Karpas-422 (cell line): ENCODE data around the gene MAG. TPM values are rescaled to one million over a fixed set of nuclear protein-coding genes. Genes with fewer than 3 reads are reported as not detected.

Experiments
- DNase-seq: peaks from one replicate; pipeline ENCODE4 v3.0.0-alpha.2; 2015
- H2AFZ ChIP-seq: fragments of 200-600 bp; sonication (generic); 2 replicates; pipeline ENCODE4 v1.6.1; 2014; ENCODE audit warnings: antibody characterized with exemption, low read length, mixed read lengths
- H3K27ac ChIP-seq: fragments of 200-600 bp; sonication (generic); 2 replicates; pipeline ENCODE4 v1.5.1; 2014; ENCODE audit warnings: mild to moderate bottlenecking, low read length, moderate library complexity
- H3K27me3 ChIP-seq: fragments of 200-600 bp; sonication (generic); 2 replicates; pipeline ENCODE4 v1.6.1; 2014; ENCODE audit warnings: low read length, mixed read lengths
- H3K36me3 ChIP-seq: fragments of 200-600 bp; sonication (generic); 2 replicates; pipeline ENCODE4 v1.6.1; 2014; ENCODE audit warnings: low read length, mixed read lengths; ENCODE audit not compliant: insufficient read depth
- H3K4me1 ChIP-seq: fragments of 200-600 bp; sonication (generic); 2 replicates; pipeline ENCODE4 v1.6.1; 2014; ENCODE audit warnings: mild to moderate bottlenecking, low read length, mixed read lengths
- H3K4me2 ChIP-seq: fragments of 200-600 bp; sonication (generic); 2 replicates; pipeline ENCODE4 v1.6.1; 2014; ENCODE audit warnings: low read length, low read depth, mild to moderate bottlenecking; ENCODE audit not compliant: poor library complexity, severe bottlenecking
- H3K4me3 ChIP-seq: fragments of 200-600 bp; sonication (generic); 2 replicates; pipeline ENCODE4 v1.5.1; 2014; ENCODE audit warnings: mild to moderate bottlenecking, antibody characterized with exemption, low read length, mixed read lengths
- H3K79me2 ChIP-seq: fragments of 200-600 bp; sonication (generic); 2 replicates; pipeline ENCODE4 v1.6.1; 2014; ENCODE audit warnings: mild to moderate bottlenecking, low read length, mixed read lengths
- H3K9ac ChIP-seq: fragments of 200-600 bp; sonication (generic); 2 replicates; pipeline ENCODE4 v1.6.0; 2014; ENCODE audit warnings: low read length
- H3K9me2 ChIP-seq: fragments of 200-600 bp; sonication (generic), shearing (Covaris generic); replicated peaks from 2 replicates; pipeline ENCODE4 v1.6.0; 2014; ENCODE audit warnings: mild to moderate bottlenecking, low read length, moderate library complexity; ENCODE audit not compliant: insufficient read depth
- H3K9me3 ChIP-seq: fragments of 300-700, 200-600 bp; sonication (generic); 2 replicates; pipeline ENCODE4 v1.6.1; 2014; ENCODE audit warnings: low read length, mixed read lengths
- H4K20me1 ChIP-seq: fragments of 200-600 bp; sonication (generic); 2 replicates; pipeline ENCODE4 v1.6.1; 2014; ENCODE audit warnings: mild to moderate bottlenecking, antibody characterized with exemption, low read length, low read depth; ENCODE audit not compliant: insufficient read depth
- total RNA-seq: library from RNA; depleted of rRNA; stranded (reverse); fragments of >200 nt; shearing (Covaris generic); gene quantifications from 2 replicates; pipeline ENCODE4 v1.2.3, GENCODE V29; 2014; ENCODE audit warnings: low replicate concordance

Gene MAG
- total RNA-seq, 1 experiment from 2014 or later = not detected

GRCh38 chr19:35297515-35297848 is 5.5 kb downstream of the MAG start:
- Histone ChIP-seq H2AFZ (no peak overlapping the region), H3K36me3 (no peaks in the 10 kb centered on the region), H3K9ac (no peak overlapping the region), H3K79me2 (no peaks in the 10 kb centered on the region), H4K20me1 (no peaks in the 10 kb centered on the region), H3K27me3 (no peaks in the 10 kb centered on the region), H3K9me2 (no peaks in the 10 kb centered on the region), H3K4me3 (no peak overlapping the region), H3K4me1 (peaks cover 40% of the 10 kb centered on the region), H3K27ac (no peak overlapping the region), H3K9me3 (no peaks in the 10 kb centered on the region), H3K4me2 (no peak overlapping the region)
- DNase-seq = no peak

DNA sequence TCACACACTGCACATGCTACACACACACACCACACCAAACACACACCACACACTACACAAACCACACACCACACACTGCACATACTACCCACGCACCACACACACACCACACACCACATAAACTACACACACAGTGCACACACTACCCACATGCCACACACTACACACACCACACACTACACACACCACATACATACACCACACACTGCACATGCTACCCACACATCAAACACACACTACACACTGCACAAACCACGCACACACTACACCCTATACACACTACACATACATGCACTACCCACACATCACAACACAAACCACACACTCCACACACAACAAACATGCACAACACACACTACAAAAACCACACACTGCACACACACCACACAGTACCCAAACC is 6.0 kb downstream of the MAG start:
- no peak overlapping the region for H3K4me2 ChIP-seq
- H3K27me3 ChIP-seq = no peaks in the 10 kb centered on the region
- H3K36me3 ChIP-seq = no peaks in the 10 kb centered on the region
- DNase-seq = no peak
- no peaks in the 10 kb centered on the region for H3K9me3 ChIP-seq
- no peak overlapping the region for H2AFZ ChIP-seq
- H3K9me2 ChIP-seq = no peaks in the 10 kb centered on the region
- H3K4me1 ChIP-seq = peaks cover 36% of the 10 kb centered on the region
- no peak overlapping the region for H3K4me3 ChIP-seq
- no peak overlapping the region for H3K9ac ChIP-seq
- H4K20me1 ChIP-seq = no peaks in the 10 kb centered on the region
- H3K27ac ChIP-seq = no peak overlapping the region
- no peaks in the 10 kb centered on the region for H3K79me2 ChIP-seq

GRCh38 chr19:35298561-35298972 is 6.6 kb downstream of the MAG start:
- Histone ChIP-seq H3K4me2 (no peak overlapping the region), H3K27me3 (no peaks in the 10 kb centered on the region), H3K9me2 (no peaks in the 10 kb centered on the region), H3K4me1 (peaks cover 36% of the 10 kb centered on the region), H3K4me3 (no peak overlapping the region), H3K27ac (no peak overlapping the region), H2AFZ (no peak overlapping the region), H4K20me1 (no peaks in the 10 kb centered on the region), H3K36me3 (no peaks in the 10 kb centered on the region), H3K79me2 (no peaks in the 10 kb centered on the region), H3K9me3 (no peaks in the 10 kb centered on the region), H3K9ac (no peak overlapping the region)
- DNase-seq = no peak

DNA sequence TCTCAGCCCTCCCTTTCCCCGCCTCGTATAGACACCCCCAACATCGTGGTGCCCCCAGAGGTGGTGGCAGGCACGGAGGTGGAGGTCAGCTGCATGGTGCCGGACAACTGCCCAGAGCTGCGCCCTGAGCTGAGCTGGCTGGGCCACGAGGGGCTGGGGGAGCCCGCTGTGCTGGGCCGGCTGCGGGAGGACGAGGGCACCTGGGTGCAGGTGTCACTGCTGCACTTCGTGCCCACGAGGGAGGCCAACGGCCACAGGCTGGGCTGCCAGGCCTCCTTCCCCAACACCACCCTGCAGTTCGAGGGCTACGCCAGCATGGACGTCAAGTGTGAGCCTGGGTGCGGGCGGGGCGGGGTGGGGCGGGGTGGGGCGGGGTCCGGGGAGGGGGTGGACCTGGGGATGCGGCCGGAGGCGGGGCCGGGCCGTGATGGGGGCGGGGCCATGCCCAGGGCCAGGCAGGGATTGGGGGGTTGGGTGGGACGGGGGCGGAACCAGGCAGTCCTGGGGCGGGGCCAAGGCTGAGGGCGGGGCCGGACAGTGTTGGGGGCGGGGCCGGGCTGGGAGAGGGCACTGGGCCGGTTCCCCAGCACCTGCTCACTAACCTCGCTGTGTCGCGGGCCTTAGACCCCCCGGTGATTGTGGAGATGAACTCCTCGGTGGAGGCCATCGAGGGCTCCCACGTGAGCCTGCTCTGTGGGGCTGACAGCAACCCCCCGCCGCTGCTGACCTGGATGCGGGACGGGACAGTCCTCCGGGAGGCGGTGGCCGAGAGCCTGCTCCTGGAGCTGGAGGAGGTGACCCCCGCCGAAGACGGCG is 7.8 kb downstream of the MAG start:
- H3K79me2 ChIP-seq = no peaks in the 10 kb centered on the region
- H3K9me3 ChIP-seq = no peaks in the 10 kb centered on the region
- no peak overlapping the region for H3K4me2 ChIP-seq
- no peaks in the 10 kb centered on the region for H4K20me1 ChIP-seq
- peaks cover 28% of the 10 kb centered on the region for H3K4me1 ChIP-seq
- H3K27me3 ChIP-seq = no peaks in the 10 kb centered on the region
- H3K4me3 ChIP-seq = no peak overlapping the region
- no peak overlapping the region for H3K9ac ChIP-seq
- H3K27ac ChIP-seq = no peak overlapping the region
- no peaks in the 10 kb centered on the region for H3K9me2 ChIP-seq
- DNase-seq = peak; percentile 82
- no peak overlapping the region for H2AFZ ChIP-seq
- H3K36me3 ChIP-seq = no peaks in the 10 kb centered on the region

GRCh38 chr19:35300339-35300649 is 8.3 kb downstream of the MAG start:
- H3K27ac ChIP-seq = no peak overlapping the region
- H2AFZ ChIP-seq = no peak overlapping the region
- no peak for DNase-seq
- H3K27me3 ChIP-seq = no peaks in the 10 kb centered on the region
- H3K36me3 ChIP-seq = no peaks in the 10 kb centered on the region
- no peaks in the 10 kb centered on the region for H3K9me3 ChIP-seq
- no peak overlapping the region for H3K9ac ChIP-seq
- H3K4me1 ChIP-seq = peaks cover 26% of the 10 kb centered on the region
- H3K79me2 ChIP-seq = no peaks in the 10 kb centered on the region
- H3K4me3 ChIP-seq = no peak overlapping the region
- H4K20me1 ChIP-seq = no peaks in the 10 kb centered on the region
- H3K9me2 ChIP-seq = no peaks in the 10 kb centered on the region
- no peak overlapping the region for H3K4me2 ChIP-seq

GRCh38 chr19:35301961-35302360 is 10.0 kb downstream of the MAG start:
- H3K79me2 ChIP-seq = no peaks in the 10 kb centered on the region
- no peak overlapping the region for H2AFZ ChIP-seq
- no peaks in the 10 kb centered on the region for H3K36me3 ChIP-seq
- no peaks in the 10 kb centered on the region for H3K27me3 ChIP-seq
- no peak overlapping the region for H3K4me3 ChIP-seq
- no peaks in the 10 kb centered on the region for H3K9me3 ChIP-seq
- peaks cover 19% of the 10 kb centered on the region for H3K4me1 ChIP-seq
- no peak overlapping the region for H3K4me2 ChIP-seq
- H3K27ac ChIP-seq = no peak overlapping the region
- no peak overlapping the region for H3K9ac ChIP-seq
- no peaks in the 10 kb centered on the region for H4K20me1 ChIP-seq
- DNase-seq = no peak
- H3K9me2 ChIP-seq = no peaks in the 10 kb centered on the region

DNA sequence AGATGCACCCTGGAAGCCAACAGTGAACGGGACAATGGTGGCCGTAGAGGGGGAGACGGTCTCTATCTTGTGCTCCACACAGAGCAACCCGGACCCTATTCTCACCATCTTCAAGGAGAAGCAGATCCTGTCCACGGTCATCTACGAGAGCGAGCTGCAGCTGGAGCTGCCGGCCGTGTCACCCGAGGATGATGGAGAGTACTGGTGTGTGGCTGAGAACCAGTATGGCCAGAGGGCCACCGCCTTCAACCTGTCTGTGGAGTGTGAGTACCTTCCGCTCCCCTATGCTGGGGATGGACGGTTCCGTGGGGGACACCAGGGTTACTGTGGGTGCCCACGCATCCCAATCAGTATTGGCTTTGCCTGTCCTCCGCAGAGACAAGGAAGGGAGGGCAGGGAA is 10.5 kb downstream of the MAG start:
- Histone ChIP-seq H3K9me3 (no peaks in the 10 kb centered on the region), H3K4me1 (peaks cover 16% of the 10 kb centered on the region), H3K4me3 (no peak overlapping the region), H3K79me2 (no peaks in the 10 kb centered on the region), H3K4me2 (no peak overlapping the region), H3K27ac (no peak overlapping the region), H3K36me3 (no peaks in the 10 kb centered on the region), H2AFZ (no peak overlapping the region), H3K9me2 (no peaks in the 10 kb centered on the region), H3K9ac (no peak overlapping the region), H4K20me1 (no peaks in the 10 kb centered on the region), H3K27me3 (no peaks in the 10 kb centered on the region)
- DNase-seq = no peak

DNA sequence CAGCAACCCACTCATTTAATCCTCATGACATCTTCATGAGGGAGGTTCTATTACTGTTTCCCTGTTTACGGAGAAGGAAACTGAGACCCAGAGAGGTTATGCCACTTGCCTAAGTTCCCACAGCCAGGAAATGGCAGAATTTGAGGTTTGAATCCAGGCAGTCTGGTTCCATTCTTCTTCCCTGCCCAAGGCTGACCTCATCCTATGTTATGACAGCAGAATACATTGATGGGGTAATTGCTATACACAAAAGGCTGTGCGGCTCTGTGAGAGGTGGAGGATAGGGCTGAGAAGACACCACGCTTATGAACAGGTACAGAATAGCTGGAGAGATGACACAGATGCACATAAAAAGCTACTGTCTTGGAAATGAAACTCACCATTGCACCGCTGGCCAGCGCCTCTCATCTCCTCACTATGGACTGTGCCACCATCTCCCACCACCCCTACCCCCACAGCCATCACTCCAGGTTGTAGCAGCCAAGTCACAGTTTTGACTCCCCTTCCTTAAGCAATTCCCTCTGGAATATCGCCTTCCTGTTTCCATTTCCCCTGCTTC is 11.5 kb downstream of the MAG start:
- H3K9me2 ChIP-seq = no peaks in the 10 kb centered on the region
- H3K79me2 ChIP-seq = no peaks in the 10 kb centered on the region
- no peak overlapping the region for H2AFZ ChIP-seq
- no peak for DNase-seq
- H3K9me3 ChIP-seq = no peaks in the 10 kb centered on the region
- H3K4me2 ChIP-seq = no peak overlapping the region
- H3K9ac ChIP-seq = no peak overlapping the region
- no peaks in the 10 kb centered on the region for H3K27me3 ChIP-seq
- no peaks in the 10 kb centered on the region for H3K36me3 ChIP-seq
- H3K27ac ChIP-seq = no peak overlapping the region
- H3K4me1 ChIP-seq = peaks cover 18% of the 10 kb centered on the region
- H3K4me3 ChIP-seq = no peak overlapping the region
- H4K20me1 ChIP-seq = no peaks in the 10 kb centered on the region
